ENCODE measurements around the gene TAF3. TPM values are rescaled to one million over a fixed set of nuclear protein-coding genes. Genes with fewer than 3 reads are reported as not detected.

TAF3 gene
- total and polyA plus RNA-seq, 2 donors (not counting 1 experiment from before 2014, with no cell fraction given), result 7.0 to 20.1 TPM

DNA sequence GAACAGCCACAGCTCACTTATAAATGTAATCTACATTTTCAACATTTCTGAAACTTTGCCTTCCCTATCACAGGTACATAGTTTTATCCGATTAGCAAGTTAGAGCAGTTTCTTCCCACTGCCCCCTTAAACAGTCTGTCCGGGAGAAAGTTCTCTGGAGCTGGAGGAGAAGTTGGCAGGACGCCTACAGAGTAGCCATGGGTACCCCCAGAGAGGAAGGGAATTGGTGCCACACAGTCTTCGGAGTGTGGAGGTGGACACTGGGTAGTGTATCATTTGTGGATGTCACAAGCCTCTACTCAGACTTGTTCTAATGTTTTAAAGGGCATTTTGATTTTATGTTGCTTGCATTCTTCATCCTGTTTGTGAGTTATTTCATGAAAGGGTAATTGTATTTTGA, 39.0 kb downstream of the TAF3 start:
- no peak for ATAC-seq (ENCODE audit: low read depth)
- Histone ChIP-seq H3K36me3 (replicated peaks in 1 of 2; ENCODE audit: control extremely low read depth in 1 of 2, control insufficient read depth in 1 of 2, extremely low read depth in 1 of 2, insufficient read depth in 2 of 2, low read length in 1 of 2) (no peaks in the 10 kb centered on the region), H2AFZ (ENCODE audit: insufficient read depth, low read depth, low read length, poor library complexity, severe bottlenecking) (no peak overlapping the region), H3K4me1 (ENCODE audit: control insufficient read depth in 2 of 2, insufficient read depth in 2 of 2, low read length in 2 of 2) (no peaks in the 10 kb centered on the region), H3K4me2 (replicated peaks; ENCODE audit: low read depth, low read length, poor library complexity, severe bottlenecking) (no peak overlapping the region), H4K20me1 (ENCODE audit: control insufficient read depth, insufficient read depth, low read length, poor library complexity, severe bottlenecking) (peaks cover 19% of the 10 kb centered on the region), H3K9ac (ENCODE audit: low read length) (no peak overlapping the region), H3K4me3 (ENCODE audit: control extremely low read depth in 1 of 5, extremely low read depth in 1 of 5, insufficient read depth in 1 of 5, low read depth in 2 of 5, low read length in 4 of 5) (no peak overlapping the region), H3K27ac (ENCODE audit: low read length in 2 of 2) (no peak overlapping the region), H3K9me3 (ENCODE audit: control extremely low read depth in 1 of 3, control insufficient read depth in 2 of 3, insufficient read depth in 1 of 3, low read length in 2 of 3) (peaks cover 6 to 22% (median 15%) of the 10 kb centered on the region in 3 donors), H3K27me3 (replicated peaks in 1 of 4; ENCODE audit: control extremely low read depth in 1 of 4, control insufficient read depth in 3 of 4, insufficient read depth in 4 of 4, low read length in 3 of 4) (no peaks in the 10 kb centered on the region), H3K79me2 (ENCODE audit: control insufficient read depth, insufficient read depth, low read length) (peaks cover 32% of the 10 kb centered on the region)
- ChIA-PET CTCF (interaction anchor here (0.6 to 1.7 kb wide), 3 partner anchors 13 to 1353 kb away, joined by 3 to 4 read pairs (median 3); no protein-coding TSS in a partner anchor), POLR2A (no interaction called here)
- no peak for TF ChIP-seq EZH2 (IDR thresholded peaks at IDR 0.05; ENCODE audit: borderline replicate concordance, insufficient read depth, low read depth, low read length, poor library complexity, severe bottlenecking)
- TF ChIP-seq, protein P1, sequence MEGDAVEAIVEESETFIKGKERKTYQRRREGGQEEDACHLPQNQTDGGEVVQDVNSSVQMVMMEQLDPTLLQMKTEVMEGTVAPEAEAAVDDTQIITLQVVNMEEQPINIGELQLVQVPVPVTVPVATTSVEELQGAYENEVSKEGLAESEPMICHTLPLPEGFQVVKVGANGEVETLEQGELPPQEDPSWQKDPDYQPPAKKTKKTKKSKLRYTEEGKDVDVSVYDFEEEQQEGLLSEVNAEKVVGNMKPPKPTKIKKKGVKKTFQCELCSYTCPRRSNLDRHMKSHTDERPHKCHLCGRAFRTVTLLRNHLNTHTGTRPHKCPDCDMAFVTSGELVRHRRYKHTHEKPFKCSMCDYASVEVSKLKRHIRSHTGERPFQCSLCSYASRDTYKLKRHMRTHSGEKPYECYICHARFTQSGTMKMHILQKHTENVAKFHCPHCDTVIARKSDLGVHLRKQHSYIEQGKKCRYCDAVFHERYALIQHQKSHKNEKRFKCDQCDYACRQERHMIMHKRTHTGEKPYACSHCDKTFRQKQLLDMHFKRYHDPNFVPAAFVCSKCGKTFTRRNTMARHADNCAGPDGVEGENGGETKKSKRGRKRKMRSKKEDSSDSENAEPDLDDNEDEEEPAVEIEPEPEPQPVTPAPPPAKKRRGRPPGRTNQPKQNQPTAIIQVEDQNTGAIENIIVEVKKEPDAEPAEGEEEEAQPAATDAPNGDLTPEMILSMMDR (IDR thresholded peaks at IDR 0.05), result no peak
- no peak for DNase-seq
- no peak overlapping the region for H3K4me3 Mint-ChIP-seq
- intact Hi-C loops (cut with micrococcal nuclease), result no loop called here
- no peaks in the 10 kb centered on the region for H3K27me3 Mint-ChIP-seq
- 95% methylated on average over 2 of the region's 4 CpGs for WGBS (ENCODE audit: insufficient coverage)
- H3K9me3 Mint-ChIP-seq (ENCODE audit: insufficient read depth), result peaks cover 11% of the 10 kb centered on the region
- H3K4me1 Mint-ChIP-seq, result peaks cover 6% of the 10 kb centered on the region
- no peak overlapping the region for H3K27ac Mint-ChIP-seq

DNA sequence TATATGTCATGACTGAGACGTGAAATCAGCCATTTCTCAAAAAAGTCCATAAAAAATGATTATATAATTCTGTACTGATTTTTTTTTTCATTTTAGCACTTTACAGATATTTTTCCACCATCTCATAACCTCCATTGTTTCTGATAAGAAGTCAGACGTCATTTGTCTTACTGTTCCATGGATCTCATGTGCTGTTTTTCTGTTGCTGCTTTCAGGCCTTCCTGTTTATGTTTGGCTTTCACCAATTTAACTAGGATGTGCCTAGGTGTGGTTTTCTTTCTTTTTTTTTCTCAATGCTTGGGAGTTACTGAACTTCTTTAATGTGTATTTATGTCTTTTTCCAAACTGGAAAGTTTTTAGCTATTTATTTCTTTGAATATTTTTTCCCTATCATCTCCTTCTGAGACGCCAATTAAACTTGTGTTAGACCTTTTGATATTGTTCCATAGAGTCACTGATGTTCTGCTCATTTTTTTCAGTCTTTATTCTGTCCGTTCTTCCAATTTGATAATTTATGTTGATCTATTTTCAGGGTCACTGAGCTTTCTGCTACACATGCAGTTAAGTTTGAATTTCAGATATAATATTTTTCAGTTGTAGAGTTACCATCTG, 43.3 kb downstream of the TAF3 start:
- Histone ChIP-seq H3K4me2 (replicated peaks; ENCODE audit: low read depth, low read length, poor library complexity, severe bottlenecking) (no peak overlapping the region), H3K9ac (ENCODE audit: low read length) (no peak overlapping the region), H3K36me3 (replicated peaks in 1 of 2; ENCODE audit: control extremely low read depth in 1 of 2, control insufficient read depth in 1 of 2, extremely low read depth in 1 of 2, insufficient read depth in 2 of 2, low read length in 1 of 2) (peaks cover 0 to 2% of the 10 kb centered on the region in 2 experiments), H4K20me1 (ENCODE audit: control insufficient read depth, insufficient read depth, low read length, poor library complexity, severe bottlenecking) (peaks cover 22% of the 10 kb centered on the region), H3K27ac (ENCODE audit: low read length in 2 of 2) (no peak overlapping the region), H3K4me3 (ENCODE audit: control extremely low read depth in 1 of 5, extremely low read depth in 1 of 5, insufficient read depth in 1 of 5, low read depth in 2 of 5, low read length in 4 of 5) (no peak overlapping the region), H3K4me1 (ENCODE audit: control insufficient read depth in 2 of 2, insufficient read depth in 2 of 2, low read length in 2 of 2) (no peaks in the 10 kb centered on the region), H2AFZ (ENCODE audit: insufficient read depth, low read depth, low read length, poor library complexity, severe bottlenecking) (no peak overlapping the region), H3K27me3 (replicated peaks in 1 of 4; ENCODE audit: control extremely low read depth in 1 of 4, control insufficient read depth in 3 of 4, insufficient read depth in 4 of 4, low read length in 3 of 4) (no peaks in the 10 kb centered on the region), H3K79me2 (ENCODE audit: control insufficient read depth, insufficient read depth, low read length) (peaks cover 47% of the 10 kb centered on the region), H3K9me3 (ENCODE audit: control extremely low read depth in 1 of 3, control insufficient read depth in 2 of 3, insufficient read depth in 1 of 3, low read length in 2 of 3) (peaks cover 6 to 26% (median 15%) of the 10 kb centered on the region in 3 donors)
- TF ChIP-seq EZH2 (IDR thresholded peaks at IDR 0.05; ENCODE audit: borderline replicate concordance, insufficient read depth, low read depth, low read length, poor library complexity, severe bottlenecking), result no peak
- TF ChIP-seq, protein P1 (IDR thresholded peaks at IDR 0.05), result no peak
- CTCF ChIA-PET, result interaction anchor here (1.0 kb wide), 2 partner anchors 9 to 1347 kb away, joined by 3 read pairs; no protein-coding TSS in a partner anchor
- WGBS (ENCODE audit: insufficient coverage), result no CpG with 5 or more reads among the region's 4 CpGs
- no peak overlapping the region for H3K27ac Mint-ChIP-seq
- H3K9me3 Mint-ChIP-seq (ENCODE audit: insufficient read depth), result peaks cover 13% of the 10 kb centered on the region
- intact Hi-C loops (cut with micrococcal nuclease), result no loop called here
- no peak overlapping the region for H3K4me3 Mint-ChIP-seq
- POLR2A ChIA-PET, result no interaction called here
- DNase-seq, result no peak
- H3K4me1 Mint-ChIP-seq, result peaks cover 8% of the 10 kb centered on the region
- no peaks in the 10 kb centered on the region for H3K27me3 Mint-ChIP-seq
- no peak for ATAC-seq (ENCODE audit: low read depth)
